Measurements from ENCODE around the gene PIGK.
"Not testable (repeated sequence)": the region's sequence is repeated elsewhere in the genome, so short reads cannot be mapped to it uniquely, and the experiment has no call there.

PIGK gene

GRCh38 chr1:77227381-77227780, 8.2 kb upstream of the PIGK start:
- no peak overlapping the region for H3K27ac ChIP-seq
- no peak for TF ChIP-seq CTCF (IDR thresholded peaks at IDR 0.05)
- no peak for TF ChIP-seq ZFX (IDR thresholded peaks at IDR 0.05; ENCODE audit: borderline replicate concordance)

GRCh38 chr1:77222496-77222895, 3.3 kb upstream of the PIGK start:
- H3K27ac ChIP-seq = no peak overlapping the region
- TF ChIP-seq CTCF (IDR thresholded peaks at IDR 0.05) (no peak), ZFX (IDR thresholded peaks at IDR 0.05; ENCODE audit: borderline replicate concordance) (no peak)

- H3K27ac ChIP-seq = no peak overlapping the region
Measured at GRCh38 chr1:77220687-77221463, 1.6 kb upstream of the PIGK start.

GRCh38 chr1:77218477-77219165, 609 bp downstream of the PIGK start:
- peak overlapping the region; percentile 75 for H3K27ac ChIP-seq
- TF ChIP-seq ZFX (IDR thresholded peaks at IDR 0.05; ENCODE audit: borderline replicate concordance) = no peak
- no peak for TF ChIP-seq CTCF (IDR thresholded peaks at IDR 0.05)

More at GRCh38 chr1:77220687-77221463, 1.6 kb upstream of the PIGK start:
- TF ChIP-seq CTCF (IDR thresholded peaks at IDR 0.05) (no peak), ZFX (IDR thresholded peaks at IDR 0.05; ENCODE audit: borderline replicate concordance) (no peak)

- H3K27ac ChIP-seq = not testable (repeated sequence)
Measured at GRCh38 chr1:77204043-77204442, 15.2 kb downstream of the PIGK start.

GRCh38 chr1:77202751-77203150, 16.5 kb downstream of the PIGK start:
- no peak overlapping the region for H3K27ac ChIP-seq
- TF ChIP-seq CTCF (IDR thresholded peaks at IDR 0.05) (no peak), ZFX (IDR thresholded peaks at IDR 0.05; ENCODE audit: borderline replicate concordance) (no peak)

GRCh38 chr1:77200806-77201205, 18.4 kb downstream of the PIGK start:
- H3K27ac ChIP-seq = no peak overlapping the region
- TF ChIP-seq ZFX (IDR thresholded peaks at IDR 0.05; ENCODE audit: borderline replicate concordance) = no peak
- TF ChIP-seq CTCF (IDR thresholded peaks at IDR 0.05) = no peak

Measured in 22Rv1 (cell line).